H9 (cell line): ENCODE data around the gene SDK2. TPM values are rescaled to one million over a fixed set of nuclear protein-coding genes. Genes with fewer than 3 reads are reported as not detected.

Experiments
- DNase-seq: peaks from one replicate; pipeline ENCODE4 v3.0.0-alpha.2; 2017
- H2AFZ ChIP-seq: one replicate; pipeline ENCODE4 v1.6.1; 2013; ENCODE audit warnings: mild to moderate bottlenecking, low read length, control low read depth, moderate library complexity
- H2AK5ac ChIP-seq: 2 replicates; pipeline ENCODE4 v1.6.1; 2013; ENCODE audit warnings: low read length, control low read depth, mixed read lengths; ENCODE audit not compliant: insufficient read length
- H2BK120ac ChIP-seq: one replicate; pipeline ENCODE4 v1.6.1; 2013; ENCODE audit warnings: low read depth, mild to moderate bottlenecking, low read length, control low read depth, inconsistent platforms; ENCODE audit not compliant: poor library complexity, severe bottlenecking
- H2BK12ac ChIP-seq: 2 replicates; pipeline ENCODE4 v1.6.1; 2013; ENCODE audit warnings: low read length, control low read depth, mixed read lengths, low read depth; ENCODE audit not compliant: insufficient read length
- H2BK15ac ChIP-seq: 2 replicates; pipeline ENCODE4 v1.6.1; 2013; ENCODE audit warnings: low read depth, low read length, control low read depth
- H2BK20ac ChIP-seq: one replicate; pipeline ENCODE4 v1.6.1; 2013; ENCODE audit warnings: low read depth, mild to moderate bottlenecking, low read length, control low read depth, inconsistent platforms; ENCODE audit not compliant: poor library complexity, severe bottlenecking
- H2BK5ac ChIP-seq: 2 replicates; pipeline ENCODE4 v1.6.1; 2013; ENCODE audit warnings: low read length, control low read depth, mixed read lengths; ENCODE audit not compliant: insufficient read length
- H3K14ac ChIP-seq: 2 replicates; pipeline ENCODE4 v1.6.1; 2013; ENCODE audit warnings: low read length, control low read depth; ENCODE audit not compliant: insufficient read depth
- H3K18ac ChIP-seq: 2 replicates; pipeline ENCODE4 v1.6.1; 2013; ENCODE audit warnings: low read depth, mild to moderate bottlenecking, mixed read lengths, low read length, control low read depth; ENCODE audit not compliant: insufficient read length
- H3K23ac ChIP-seq: 2 replicates; pipeline ENCODE4 v1.6.1; 2013; ENCODE audit warnings: low read length, control low read depth, mixed read lengths, low read depth; ENCODE audit not compliant: insufficient read length
- H3K23me2 ChIP-seq: 2 replicates; pipeline ENCODE4 v1.6.1; 2013; ENCODE audit warnings: low read depth, mild to moderate bottlenecking, mixed read lengths, low read length, control low read depth; ENCODE audit not compliant: insufficient read length, poor library complexity, severe bottlenecking
- H3K27ac ChIP-seq: 2 replicates; pipeline ENCODE4 v1.5.1; 2013; ENCODE audit warnings: low read length, control low read depth, mixed read lengths, low read depth; ENCODE audit not compliant: insufficient read length
- H3K27me3 ChIP-seq: 2 replicates; pipeline ENCODE4 v1.6.1; 2013; ENCODE audit warnings: low read length, control low read depth, inconsistent platforms; ENCODE audit not compliant: insufficient read depth
- H3K4ac ChIP-seq: 2 replicates; pipeline ENCODE4 v1.6.1; 2013; ENCODE audit warnings: low read depth, mild to moderate bottlenecking, control low read depth, inconsistent platforms, low read length, moderate library complexity
- H3K4me1 ChIP-seq: 2 replicates; pipeline ENCODE4 v1.6.1; 2013; ENCODE audit warnings: low read length, control low read depth, inconsistent platforms; ENCODE audit not compliant: insufficient read depth
- H3K4me2 ChIP-seq: 2 replicates; pipeline ENCODE4 v1.6.1; 2013; ENCODE audit warnings: low read length, control low read depth, mixed read lengths; ENCODE audit not compliant: insufficient read length, insufficient read depth
- H3K56ac ChIP-seq: 2 replicates; pipeline ENCODE4 v1.6.1; 2013; ENCODE audit warnings: low read depth, mild to moderate bottlenecking, mixed read lengths, low read length, control low read depth; ENCODE audit not compliant: insufficient read length
- H3K79me1 ChIP-seq: 2 replicates; pipeline ENCODE4 v1.6.1; 2013; ENCODE audit warnings: low read depth, mild to moderate bottlenecking, moderate library complexity, low read length, control low read depth, inconsistent platforms; ENCODE audit not compliant: insufficient read depth, poor library complexity, severe bottlenecking
- H3K79me2 ChIP-seq: 2 replicates; pipeline ENCODE4 v1.6.1; 2013; ENCODE audit warnings: low read length, control low read depth, inconsistent platforms; ENCODE audit not compliant: insufficient read depth
- H3K9ac ChIP-seq: 2 replicates; pipeline ENCODE4 v1.6.1; 2013; ENCODE audit warnings: low read length, control low read depth, mixed read lengths; ENCODE audit not compliant: insufficient read length; ENCODE audit errors: extremely low read depth
- H3K9me3 ChIP-seq: one replicate; pipeline ENCODE4 v1.6.1; 2013; ENCODE audit warnings: low read depth, low read length, inconsistent platforms; ENCODE audit not compliant: control insufficient read depth
- H3T11ph ChIP-seq: one replicate; pipeline ENCODE4 v1.6.1; 2013; ENCODE audit warnings: mild to moderate bottlenecking, low read length, control low read depth, inconsistent platforms
- H4K20me1 ChIP-seq: one replicate; pipeline ENCODE4 v1.6.1; 2013; ENCODE audit not compliant: control insufficient read depth, insufficient read length, insufficient read depth
- H4K5ac ChIP-seq: 2 replicates; pipeline ENCODE4 v1.6.1; 2013; ENCODE audit warnings: low read depth, mild to moderate bottlenecking, mixed read lengths, low read length, control low read depth; ENCODE audit not compliant: insufficient read length
- H4K8ac ChIP-seq: replicated peaks from 2 replicates; pipeline ENCODE4 v1.6.1; 2013; ENCODE audit warnings: low read length, control low read depth, mixed read lengths, low read depth; ENCODE audit not compliant: insufficient read length
- H4K91ac ChIP-seq: 2 replicates; pipeline ENCODE4 v1.6.1; 2013; ENCODE audit warnings: low read depth, mild to moderate bottlenecking, moderate library complexity, mixed read lengths, low read length, control low read depth; ENCODE audit not compliant: insufficient read length
- H3K27ac Mint-ChIP-seq, 3 experiments: 2 replicates in 2 of 3; 3 replicates in 1 of 3; pipeline ENCODE4 v1.8.0; 2020 to 2021; ENCODE audit warnings: mixed read lengths in 3 of 3, mild to moderate bottlenecking in 1 of 3, moderate library complexity in 1 of 3
- H3K27me3 Mint-ChIP-seq: 2 replicates; pipeline ENCODE4 v1.8.0; 2021; ENCODE audit warnings: low read depth, mild to moderate bottlenecking, moderate library complexity, mixed read lengths
- H3K36me3 Mint-ChIP-seq, 3 experiments: 2 replicates in 2 of 3; 3 replicates in 1 of 3; pipeline ENCODE4 v1.8.0; 2020 to 2021; ENCODE audit warnings: low read depth in 3 of 3, mixed read lengths in 3 of 3; ENCODE audit not compliant: insufficient read depth in 1 of 3
- H3K4me1 Mint-ChIP-seq, 2 experiments: 2 replicates each; pipeline ENCODE4 v1.8.0; 2020; ENCODE audit warnings: mixed read lengths in 2 of 2
- H3K4me3 Mint-ChIP-seq, 2 experiments: 2 replicates in 1 of 2; 3 replicates in 1 of 2; pipeline ENCODE4 v1.8.0; 2020 to 2021; ENCODE audit warnings: mild to moderate bottlenecking in 2 of 2, mixed read lengths in 2 of 2, moderate library complexity in 1 of 2
- H3K9me3 Mint-ChIP-seq, 2 experiments: 2 replicates in 1 of 2; 3 replicates in 1 of 2; pipeline ENCODE4 v1.8.0; 2020; ENCODE audit warnings: mild to moderate bottlenecking in 2 of 2, mixed read lengths in 2 of 2, moderate library complexity in 1 of 2
- CTCF ChIP-seq: fragments of 200-600 bp; sonication (generic); conservative IDR thresholded peaks from 3 replicates; pipeline ENCODE4 v1.8.0; 2021; ENCODE audit warnings: antibody characterized with exemption, mild to moderate bottlenecking
- WGBS: extraction: QIAGEN DNeasy Blood & Tissue Kit; methylation state at CpG from one replicate; pipeline ENCODE4 v1.1.7; 2013; ENCODE audit warnings: missing lambda C conversion rate, low lambda C conversion rate, mixed read lengths; ENCODE audit not compliant: insufficient read length; ENCODE audit errors: extremely low coverage; 5-methylcytosine and 5-hydroxymethylcytosine counted together
- total RNA-seq: library from RNA; stranded (reverse); gene quantifications from 2 replicates; pipeline ENCODE4 v1.2.1, GENCODE V29; 2021

The SDK2 gene
- total RNA-seq, 1 experiment from 2014 or later = 9.1 TPM

GRCh38 chr17:73630531-73630930, 13.7 kb downstream of the SDK2 start:
- Histone ChIP-seq H2BK12ac (no peak overlapping the region), H2AK5ac (no peak overlapping the region), H3K23me2 (peaks cover 3% of the 10 kb centered on the region), H2BK5ac (no peak overlapping the region), H3K18ac (no peak overlapping the region), H3K79me2 (no peaks in the 10 kb centered on the region), H3K23ac (no peak overlapping the region), H3K9ac (no peak overlapping the region), H2BK20ac (no peak overlapping the region), H2BK15ac (no peak overlapping the region; the same call in 1 of the 2 replicates), H4K91ac (no peak overlapping the region), H4K8ac (no peak overlapping the region), H2AFZ (no peak overlapping the region), H3K4ac (no peak overlapping the region), H3K79me1 (no peaks in the 10 kb centered on the region), H3K9me3 (no peaks in the 10 kb centered on the region), H2BK120ac (no peak overlapping the region), H4K5ac (no peak overlapping the region), H3K56ac (no peak overlapping the region), H4K20me1 (no peaks in the 10 kb centered on the region), H3K27me3 (no peaks in the 10 kb centered on the region), H3K27ac (no peak overlapping the region), H3K4me2 (no peak overlapping the region), H3K14ac (no peak overlapping the region; the same call in 1 of the 2 replicates), H3T11ph (no peak overlapping the region), H3K4me1 (peaks cover 4% of the 10 kb centered on the region; the same call in 1 of the 2 replicates)
- Mint-ChIP-seq H3K27me3 (peaks cover 2% of the 10 kb centered on the region), H3K27ac (no peak overlapping the region), H3K36me3 (peaks cover 0 to 4% (median 0%) of the 10 kb centered on the region in 3 experiments; a peak in 1 of 7 replicates), H3K4me3 (no peak overlapping the region), H3K9me3 (no peaks in the 10 kb centered on the region), H3K4me1 (peaks cover 23 to 42% of the 10 kb centered on the region in 2 experiments)
- no peak for DNase-seq
- WGBS = no CpG with 5 or more reads among the region's 6 CpGs
- TF ChIP-seq CTCF = no peak
